SK-N-SH treated with all-trans-retinoic acid at 6 μM for 48 hours (cell line): ENCODE measurements around the gene TNK2.

ENCODE experiments used
- CREB5 ChIP-seq: fragments of 250-450 bp; sonication (Bioruptor Pico); IDR thresholded peaks from 2 replicates; pipeline ENCODE4 v1.5.1; 2020; ENCODE audit warnings: low read depth, mild to moderate bottlenecking, moderate library complexity
- ISL1 ChIP-seq: fragments of 250-450 bp; sonication (Bioruptor Pico); IDR thresholded peaks from 2 replicates; pipeline ENCODE4 v2.1.2; 2022; ENCODE audit warnings: mild to moderate bottlenecking, moderate library complexity
- PATZ1 ChIP-seq: fragments of 250-450 bp; sonication (Bioruptor Pico); IDR thresholded peaks from 2 replicates; pipeline ENCODE4 v1.8.0; 2020; ENCODE audit warnings: mild to moderate bottlenecking, moderate library complexity, borderline replicate concordance
- ZFP30 ChIP-seq: fragments of 450-650 bp; formaldehyde crosslinking; IDR thresholded peaks from 2 replicates; pipeline ENCODE4 v1.5.0; 2022; ENCODE audit warnings: mild to moderate bottlenecking, moderate library complexity

GRCh38 chr3:195860456-195860855 is 47.9 kb downstream of the TNK2 start:
- TF ChIP-seq ZFP30 (CRISPR knock-in tag) (no peak), PATZ1 (no peak), CREB5 (CRISPR knock-in tag) (no peak), ISL1 (no peak)
